GM12873 (cell line): Measurements from ENCODE around the gene ALPL.

Experiments used
- CTCF ChIP-seq: IDR thresholded peaks from 2 replicates; pipeline ENCODE4 v1.5.1; 2012; ENCODE audit warnings: low read depth, mild to moderate bottlenecking, moderate library complexity, low read length, control low read depth; ENCODE audit not compliant: insufficient read depth; ENCODE audit errors: missing control alignments

The ALPL gene

GRCh38 chr1:21509351-21510112, at the start of gene ALPL:
TSS of gene ALPL (plus strand) at chr1:21509423. CDS start at chr1:21554082, 44,659 bp downstream.
- no peak for TF ChIP-seq CTCF

- TF ChIP-seq CTCF, result peak; percentile 57
Measured at GRCh38 chr1:21468599-21468998, 40.6 kb upstream of the ALPL start.

GRCh38 chr1:21469581-21469980, 39.6 kb upstream of the ALPL start:
- TF ChIP-seq CTCF, result no peak

- no peak for TF ChIP-seq CTCF
Measured at GRCh38 chr1:21472861-21473260, 36.4 kb upstream of the ALPL start.

- no peak for TF ChIP-seq CTCF
Measured at GRCh38 chr1:21478356-21478755, 30.9 kb upstream of the ALPL start.

- TF ChIP-seq CTCF, result no peak
Measured at GRCh38 chr1:21489146-21489545, 20.1 kb upstream of the ALPL start.

GRCh38 chr1:21490774-21491487, 18.3 kb upstream of the ALPL start:
- TF ChIP-seq CTCF, result peak; percentile 60
